Mucosa of gallbladder (tissue), 1 donor: ENCODE results near the gene AOAH. TPM values are rescaled to one million over a fixed set of nuclear protein-coding genes. Genes with fewer than 3 reads are reported as not detected.
"Not testable (repeated sequence)": the region's sequence is repeated elsewhere in the genome, so short reads cannot be mapped to it uniquely, and the experiment has no call there.

ENCODE experiments used
- DNase-seq: peaks from one replicate; pipeline ENCODE4 v3.0.0-alpha.2; 2020; ENCODE audit warnings: low spot score
- total RNA-seq: library from RNA; stranded (reverse); gene quantifications from one replicate; pipeline ENCODE4 v1.2.1, GENCODE V29; 2021
- donor health status: DM: no; HTN: no; CAD: no.

The AOAH gene
- total RNA-seq, 1 donor from 2014 or later: 17.0 TPM

GRCh38 chr7:36507475-36508440 lies 216.5 kb downstream of the AOAH start:
- DNase-seq: no peak

GRCh38 chr7:36506820-36507219 lies 217.5 kb downstream of the AOAH start:
- DNase-seq: no peak

- DNase-seq: no peak
Measured at GRCh38 chr7:36506130-36506798, 218.0 kb downstream of the AOAH start.

GRCh38 chr7:36504617-36505016 lies 219.7 kb downstream of the AOAH start:
- not testable (repeated sequence) for DNase-seq

- DNase-seq: not testable (repeated sequence)
Measured at GRCh38 chr7:36504216-36504615, 220.1 kb downstream of the AOAH start.

- DNase-seq: no peak
Measured at GRCh38 chr7:36497775-36498174, 226.5 kb downstream of the AOAH start.

- not testable (repeated sequence) for DNase-seq
Measured at GRCh38 chr7:36497176-36497575, 227.1 kb downstream of the AOAH start.

GRCh38 chr7:36496576-36496975 lies 227.7 kb downstream of the AOAH start:
- DNase-seq: no peak

- no peak for DNase-seq
Measured at GRCh38 chr7:36491317-36491716, 233.0 kb downstream of the AOAH start.

GRCh38 chr7:36490419-36490830 lies 233.9 kb downstream of the AOAH start:
- no peak for DNase-seq

GRCh38 chr7:36488672-36489071 lies 235.6 kb downstream of the AOAH start:
- not testable (repeated sequence) for DNase-seq

- DNase-seq: peak; percentile 36
Measured at GRCh38 chr7:36487756-36488336, 236.4 kb downstream of the AOAH start.

GRCh38 chr7:36486336-36486735 lies 238.0 kb downstream of the AOAH start:
- DNase-seq: no peak

GRCh38 chr7:36484265-36484664 lies 240.0 kb downstream of the AOAH start:
- DNase-seq: no peak

- not testable (repeated sequence) for DNase-seq
Measured at GRCh38 chr7:36483853-36484252, 240.4 kb downstream of the AOAH start.

GRCh38 chr7:36478745-36479144 lies 245.5 kb downstream of the AOAH start:
- no peak for DNase-seq

GRCh38 chr7:36475381-36475780 lies 248.9 kb downstream of the AOAH start:
- DNase-seq: no peak

GRCh38 chr7:36475011-36475342 lies 249.3 kb downstream of the AOAH start:
- DNase-seq: no peak

- DNase-seq: no peak
Measured at GRCh38 chr7:36474283-36475010, 249.8 kb downstream of the AOAH start.

GRCh38 chr7:36473454-36474282 lies 250.6 kb downstream of the AOAH start:
- peak; percentile 22 for DNase-seq

GRCh38 chr7:36472141-36472729 lies 252.1 kb downstream of the AOAH start:
- no peak for DNase-seq
